ENCODE results near the gene TBX6.

The TBX6 gene

DNA sequence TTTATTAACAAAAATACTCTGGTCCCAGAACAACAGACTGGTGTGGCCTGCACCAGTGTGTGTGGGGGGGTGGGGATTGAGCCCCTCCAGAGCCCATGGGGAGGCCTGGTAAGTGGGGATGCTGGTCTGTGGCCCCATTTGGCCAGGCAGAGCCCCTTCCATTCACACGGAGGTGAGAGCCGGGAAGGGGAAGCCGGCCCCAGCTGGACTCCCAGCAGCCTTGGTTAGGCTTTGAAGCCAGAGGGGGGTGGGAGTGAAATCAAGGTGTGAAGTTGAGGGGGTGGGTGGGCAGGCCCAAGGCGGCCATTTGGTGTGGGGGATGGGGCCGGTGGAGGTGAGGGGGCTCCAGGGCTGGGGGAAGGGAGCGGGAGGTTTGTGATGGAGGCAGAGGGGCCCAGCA is 5.9 kb downstream of the TBX6 start:
- no peak for DNase-seq

DNA sequence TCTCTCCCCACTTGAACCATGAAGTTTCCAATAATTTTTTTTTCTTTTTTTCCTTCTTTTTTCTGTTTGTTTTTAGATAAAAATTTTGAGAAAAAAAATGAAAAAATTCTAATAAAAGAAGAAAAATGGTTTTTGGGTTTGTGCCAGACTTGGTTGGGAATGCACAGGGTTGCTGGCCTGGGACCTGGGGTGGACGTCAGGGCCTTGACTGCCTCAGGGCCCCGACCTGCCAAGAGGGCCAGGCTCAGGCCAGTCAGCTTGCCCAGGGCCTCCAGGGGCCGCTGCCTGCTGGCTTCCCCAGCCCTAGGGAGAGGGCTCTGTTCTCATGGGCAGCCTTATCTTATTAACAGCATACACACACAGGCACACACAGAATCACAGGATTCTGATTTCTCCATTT is 6.5 kb downstream of the TBX6 start:
- DNase-seq = no peak

DNA sequence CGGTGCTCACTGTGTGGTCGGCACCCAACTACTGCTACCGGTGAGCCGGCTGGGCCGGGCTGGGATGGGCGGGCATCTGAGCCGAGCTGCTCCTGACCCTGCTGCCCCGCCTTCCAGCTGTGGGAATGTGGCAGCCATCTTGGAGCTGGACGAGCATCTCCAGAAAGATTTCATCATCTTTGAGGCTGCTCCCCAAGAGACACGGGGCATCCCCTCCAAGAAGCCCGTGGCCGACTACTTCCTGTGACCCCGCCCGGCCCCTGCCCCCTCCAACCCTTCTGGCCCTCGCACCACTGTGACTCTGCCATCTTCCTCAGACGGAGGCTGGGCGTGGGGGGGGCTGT is 6.9 kb downstream of the TBX6 start:
- DNase-seq = no peak

DNA sequence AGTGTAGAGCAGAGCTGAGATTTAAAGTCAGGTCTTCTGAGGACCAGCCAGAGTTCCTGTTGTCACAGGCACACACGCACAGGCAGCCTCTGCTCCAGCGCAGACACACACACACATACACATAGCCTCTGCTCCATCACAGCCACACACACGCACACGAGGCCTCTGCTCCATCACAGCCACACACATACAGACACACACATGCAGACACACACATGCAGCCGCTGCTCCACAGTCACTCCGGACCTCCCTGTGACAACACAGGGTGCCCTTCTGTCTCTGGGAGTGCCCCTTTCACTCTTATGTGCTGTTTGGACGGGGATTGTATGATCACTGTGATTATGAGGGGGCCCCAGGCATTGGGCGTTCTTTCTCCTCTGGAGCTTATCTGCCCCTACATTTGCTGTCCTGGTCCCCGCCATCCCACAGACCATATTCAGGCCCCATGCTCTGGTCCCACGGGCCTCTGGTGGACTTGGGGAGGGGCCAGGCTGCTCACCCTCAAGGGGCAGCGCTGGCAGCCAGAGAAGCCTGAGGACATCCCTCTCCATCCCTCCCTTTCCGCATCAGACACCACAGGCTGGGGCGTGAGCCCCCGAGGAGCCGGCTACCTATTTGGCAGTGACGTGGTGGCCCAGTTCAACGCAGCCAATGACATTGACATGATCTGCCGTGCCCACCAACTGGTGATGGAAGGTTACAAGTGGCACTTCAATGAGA is 7.5 kb downstream of the TBX6 start:
- no peak for DNase-seq

DNA sequence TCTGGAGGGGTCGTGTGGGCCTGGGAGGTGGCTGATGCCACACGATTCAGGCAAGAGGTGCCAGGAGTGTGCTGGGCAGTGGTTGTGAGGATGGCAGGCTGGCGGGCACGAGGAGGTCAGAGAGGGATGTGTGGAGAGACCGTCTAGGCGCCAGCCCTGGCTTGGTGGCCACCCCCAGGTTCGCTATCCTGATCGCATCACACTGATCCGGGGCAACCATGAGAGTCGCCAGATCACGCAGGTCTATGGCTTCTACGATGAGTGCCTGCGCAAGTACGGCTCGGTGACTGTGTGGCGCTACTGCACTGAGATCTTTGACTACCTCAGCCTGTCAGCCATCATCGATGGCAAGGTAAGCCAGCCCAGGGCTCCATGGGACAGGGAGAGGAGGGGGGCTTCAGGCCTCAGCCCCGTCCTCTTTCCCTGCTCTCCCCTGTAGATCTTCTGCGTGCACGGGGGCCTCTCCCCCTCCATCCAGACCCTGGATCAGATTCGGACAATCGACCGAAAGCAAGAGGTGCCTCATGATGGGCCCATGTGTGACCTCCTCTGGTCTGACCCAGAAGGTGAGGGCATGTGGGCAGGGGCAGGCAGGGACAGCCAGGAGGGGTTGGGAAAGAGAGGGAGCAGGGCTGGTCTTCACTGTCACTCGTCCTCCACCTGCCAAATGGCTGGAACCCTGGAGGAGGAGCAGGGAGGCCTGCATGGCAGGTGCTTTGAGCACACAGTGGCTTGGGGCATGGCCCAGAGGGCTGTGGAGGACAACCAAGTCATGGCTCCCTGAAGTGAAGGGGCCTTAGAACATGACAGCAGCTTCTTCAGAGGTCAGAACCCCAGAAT is 8.3 kb downstream of the TBX6 start:
- DNase-seq = no peak

DNA sequence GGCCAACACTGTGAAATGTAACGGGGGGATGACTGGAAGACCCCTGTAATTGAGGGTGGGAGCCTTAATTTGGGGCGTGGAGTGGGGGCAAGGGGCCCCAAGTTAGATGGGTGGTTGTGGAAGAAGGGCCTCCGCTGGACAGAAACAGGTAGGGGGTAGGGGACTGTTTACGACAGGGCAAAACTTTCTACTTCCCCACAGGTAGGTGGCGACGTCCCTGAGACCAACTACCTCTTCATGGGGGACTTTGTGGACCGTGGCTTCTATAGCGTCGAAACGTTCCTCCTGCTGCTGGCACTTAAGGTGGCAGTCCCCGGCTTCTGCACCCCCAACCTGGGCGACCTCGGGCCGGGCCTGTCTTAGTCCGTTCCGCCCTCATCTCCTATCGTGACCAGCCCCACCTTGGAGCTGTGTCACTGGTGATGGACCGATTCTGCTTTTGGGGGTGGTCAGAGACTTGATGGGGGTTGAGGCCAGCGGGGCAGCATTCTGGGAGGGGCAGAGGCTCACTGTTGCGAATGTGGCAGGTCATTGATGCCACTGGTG is 9.1 kb downstream of the TBX6 start:
- DNase-seq = no peak

DNA sequence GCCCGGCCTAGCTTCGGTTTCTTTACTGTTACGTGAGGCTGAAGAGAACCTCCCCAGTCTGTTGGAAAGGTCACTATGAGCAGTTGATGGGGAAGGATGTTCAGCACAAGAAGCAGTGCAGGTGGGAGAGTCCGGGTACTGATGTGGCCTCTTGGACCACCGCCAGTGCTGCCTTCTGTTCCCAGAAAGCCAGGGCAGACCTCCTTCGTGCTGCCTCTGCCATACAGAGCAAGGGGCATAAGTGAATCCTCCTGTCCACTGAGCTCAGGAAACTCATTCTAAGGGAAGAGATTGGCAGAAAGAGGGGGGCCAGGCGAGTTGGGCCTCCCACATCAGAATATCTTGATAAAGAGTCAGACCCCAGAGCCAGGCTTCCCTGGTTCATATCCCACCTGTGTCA is 12.2 kb downstream of the TBX6 start:
- DNase-seq = no peak

DNA sequence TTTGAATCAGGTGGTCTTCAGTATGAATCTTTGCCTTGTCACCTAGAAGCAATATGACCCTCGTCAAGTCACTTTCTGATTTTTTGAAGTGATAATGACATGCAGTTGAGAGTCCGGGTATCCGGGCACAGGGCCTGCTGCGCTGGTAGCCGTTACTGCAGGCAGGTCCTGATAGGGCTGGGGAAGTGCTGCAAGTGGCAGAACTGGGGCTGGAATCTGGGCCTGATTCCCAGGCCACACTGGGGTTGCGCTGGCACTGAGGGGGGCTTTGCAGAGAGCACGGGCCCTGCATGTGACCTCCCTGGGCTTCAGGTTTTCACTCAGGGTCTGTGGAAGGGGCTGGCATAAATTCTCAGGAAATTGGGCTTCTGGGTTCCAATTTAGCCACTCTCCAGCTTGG is 13.0 kb downstream of the TBX6 start:
- DNase-seq = no peak

DNA sequence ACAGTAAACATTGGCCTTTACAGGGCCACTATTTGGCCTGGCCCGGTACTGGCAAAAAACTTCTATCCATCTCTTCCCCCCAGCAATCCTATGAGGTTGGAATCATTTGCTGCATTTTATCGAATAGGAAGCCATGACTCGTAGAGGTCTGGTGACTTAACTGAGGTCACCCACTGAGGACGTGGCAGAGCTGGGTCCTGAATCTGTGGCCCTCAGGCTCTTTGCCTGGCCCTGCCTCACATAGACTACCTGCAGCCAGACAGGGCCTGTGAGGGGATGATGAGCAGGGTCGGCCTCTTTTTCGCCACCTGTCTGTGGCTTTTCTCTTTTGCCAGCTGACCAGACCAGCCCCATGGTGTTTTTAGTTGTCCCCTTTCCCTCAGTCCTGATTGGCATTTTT is 14.1 kb downstream of the TBX6 start:
- DNase-seq = peak; percentile 61

DNA sequence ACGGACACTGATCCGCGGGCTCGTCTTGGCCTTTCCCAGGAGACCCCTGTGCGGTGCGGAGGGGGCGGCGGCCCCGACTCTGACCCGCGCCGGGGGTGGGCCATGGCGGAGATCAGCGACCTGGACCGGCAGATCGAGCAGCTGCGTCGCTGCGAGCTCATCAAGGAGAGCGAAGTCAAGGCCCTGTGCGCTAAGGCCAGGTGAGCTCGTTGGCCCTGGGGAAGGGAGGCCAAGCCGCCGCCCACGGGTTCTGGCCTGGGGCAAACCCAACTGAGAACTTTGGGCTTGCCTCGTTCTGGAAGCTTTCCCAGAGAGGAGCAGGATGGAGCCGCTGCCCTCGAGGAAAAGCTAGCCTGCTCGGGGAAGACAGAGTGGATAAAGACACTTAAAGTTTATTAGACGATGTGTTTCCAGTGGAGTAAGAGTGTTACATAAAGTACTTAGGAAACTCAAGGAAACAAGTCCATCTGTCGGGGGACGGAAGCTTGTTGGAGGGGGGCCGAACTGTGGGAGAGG is 15.4 kb downstream of the TBX6 start:
- DNase-seq = no peak

DNA sequence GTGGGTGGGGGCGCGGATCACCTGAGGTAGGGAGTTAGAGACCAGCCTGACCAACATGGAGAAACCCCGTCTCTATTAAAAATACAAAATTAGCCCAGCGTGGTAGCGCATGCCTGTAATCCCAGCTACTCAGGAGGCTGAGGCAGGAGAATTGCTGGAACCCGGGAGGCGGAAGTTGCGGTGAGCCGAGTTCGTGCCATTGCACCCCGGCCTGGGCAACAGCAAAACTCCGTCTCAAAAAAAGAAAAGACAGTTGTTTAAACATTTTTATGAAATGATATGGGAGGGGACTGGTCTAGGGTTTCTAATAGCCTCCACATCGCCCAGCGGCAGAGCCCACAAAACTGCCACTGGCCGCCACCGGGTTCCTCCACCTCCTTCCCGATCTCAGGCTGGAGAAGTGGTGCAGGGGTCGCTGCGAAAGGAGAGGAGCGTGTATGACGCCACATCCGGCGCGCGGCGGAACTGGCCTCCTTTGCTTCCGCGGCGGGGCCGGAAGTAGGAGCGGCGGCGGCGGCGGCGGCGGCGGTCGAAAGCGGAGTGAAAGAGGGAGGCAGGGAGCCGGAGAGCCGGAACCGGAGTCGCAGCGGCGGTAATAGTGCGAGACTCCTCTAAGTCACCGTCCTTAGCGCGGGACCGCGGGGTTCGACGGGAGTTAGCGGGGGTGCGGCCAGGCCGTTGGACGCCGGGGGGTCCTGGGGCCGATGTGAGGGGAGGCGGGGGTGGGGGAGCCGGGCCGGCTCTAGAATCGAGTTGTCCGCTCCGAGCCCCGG is 16.0 kb downstream of the TBX6 start, which contains the start of gene PPP4C:
PPP4C (plus strand) TSS at position 492 of the 773 bp plus-strand sequence. CDS start 384 bp downstream, outside the sequence.
- peak; percentile 91 for DNase-seq

DNA sequence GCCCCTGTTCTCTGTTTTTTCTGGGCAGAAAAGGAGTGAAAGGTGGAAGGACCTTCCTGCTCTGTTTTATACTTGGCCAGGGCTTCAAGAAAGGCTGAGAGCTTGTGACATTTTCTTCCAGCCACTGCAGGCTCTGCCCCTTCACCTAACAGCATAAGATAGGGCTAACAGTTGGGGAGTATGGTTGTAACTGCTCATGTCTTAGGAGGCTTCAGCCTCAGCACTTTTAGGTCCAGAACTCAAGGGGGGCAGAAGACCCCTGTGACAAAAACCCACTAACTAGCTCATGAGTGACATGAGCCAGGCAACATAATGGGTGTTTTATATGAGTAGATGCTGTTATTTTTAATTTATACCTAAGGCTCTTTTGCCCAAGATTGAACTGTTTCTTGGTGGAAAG is 21.2 kb downstream of the TBX6 start:
- DNase-seq = no peak

DNA sequence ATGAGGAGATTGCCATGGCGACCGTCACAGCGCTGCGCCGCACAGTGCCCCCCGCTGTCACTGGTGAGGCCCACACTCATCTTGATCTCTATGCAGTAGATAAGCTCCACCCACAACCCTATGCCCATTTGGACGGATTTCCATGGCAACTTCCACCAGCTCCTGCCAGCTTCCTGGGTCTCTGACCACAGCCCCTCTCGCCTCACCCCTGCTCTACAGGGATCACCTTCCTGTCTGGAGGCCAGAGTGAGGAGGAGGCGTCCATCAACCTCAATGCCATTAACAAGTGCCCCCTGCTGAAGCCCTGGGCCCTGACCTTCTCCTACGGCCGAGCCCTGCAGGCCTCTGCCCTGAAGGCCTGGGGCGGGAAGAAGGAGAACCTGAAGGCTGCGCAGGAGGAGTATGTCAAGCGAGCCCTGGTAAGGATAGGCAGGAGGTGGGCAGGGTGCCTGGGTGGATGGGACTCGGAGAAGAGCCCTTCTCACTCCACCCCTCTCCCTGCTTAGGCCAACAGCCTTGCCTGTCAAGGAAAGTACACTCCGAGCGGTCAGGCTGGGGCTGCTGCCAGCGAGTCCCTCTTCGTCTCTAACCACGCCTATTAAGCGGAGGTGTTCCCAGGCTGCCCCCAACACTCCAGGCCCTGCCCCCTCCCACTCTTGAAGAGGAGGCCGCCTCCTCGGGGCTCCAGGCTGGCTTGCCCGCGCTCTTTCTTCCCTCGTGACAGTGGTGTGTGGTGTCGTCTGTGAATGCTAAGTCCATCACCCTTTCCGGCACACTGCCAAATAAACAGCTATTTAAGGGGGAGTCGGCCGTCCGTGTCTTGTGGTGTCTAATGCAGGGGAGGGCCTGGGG is 21.9 kb downstream of the TBX6 start:
- no peak for DNase-seq

DNA sequence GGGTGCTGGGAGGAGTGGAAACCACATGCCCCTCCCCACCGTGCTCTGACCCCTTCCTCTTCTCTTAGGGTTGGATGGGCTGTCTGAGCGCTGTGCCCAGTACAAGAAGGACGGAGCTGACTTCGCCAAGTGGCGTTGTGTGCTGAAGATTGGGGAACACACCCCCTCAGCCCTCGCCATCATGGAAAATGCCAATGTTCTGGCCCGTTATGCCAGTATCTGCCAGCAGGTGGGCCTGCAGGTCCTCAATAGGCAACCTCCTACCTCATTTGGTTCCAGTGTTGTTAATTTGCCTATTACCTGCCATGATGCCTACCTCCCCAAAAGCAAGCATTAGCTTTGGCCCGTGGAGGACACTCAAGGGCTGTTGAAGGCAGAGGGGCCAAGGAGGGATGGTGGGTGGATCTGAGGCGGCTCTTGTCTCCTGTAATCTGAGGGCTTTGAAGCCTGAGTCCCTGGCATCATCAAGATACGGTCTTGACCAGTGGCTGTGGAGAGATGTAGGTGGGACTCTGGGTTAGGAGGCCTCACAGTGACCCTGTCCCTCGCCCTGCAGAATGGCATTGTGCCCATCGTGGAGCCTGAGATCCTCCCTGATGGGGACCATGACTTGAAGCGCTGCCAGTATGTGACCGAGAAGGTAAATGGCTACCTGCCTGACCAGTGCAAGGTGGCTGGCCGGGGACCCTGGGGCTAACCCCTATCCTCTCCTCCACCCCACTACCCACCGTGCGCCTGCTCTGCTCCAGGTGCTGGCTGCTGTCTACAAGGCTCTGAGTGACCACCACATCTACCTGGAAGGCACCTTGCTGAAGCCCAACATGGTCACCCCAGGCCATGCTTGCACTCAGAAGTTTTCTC is 22.7 kb downstream of the TBX6 start:
- no peak for DNase-seq

DNA sequence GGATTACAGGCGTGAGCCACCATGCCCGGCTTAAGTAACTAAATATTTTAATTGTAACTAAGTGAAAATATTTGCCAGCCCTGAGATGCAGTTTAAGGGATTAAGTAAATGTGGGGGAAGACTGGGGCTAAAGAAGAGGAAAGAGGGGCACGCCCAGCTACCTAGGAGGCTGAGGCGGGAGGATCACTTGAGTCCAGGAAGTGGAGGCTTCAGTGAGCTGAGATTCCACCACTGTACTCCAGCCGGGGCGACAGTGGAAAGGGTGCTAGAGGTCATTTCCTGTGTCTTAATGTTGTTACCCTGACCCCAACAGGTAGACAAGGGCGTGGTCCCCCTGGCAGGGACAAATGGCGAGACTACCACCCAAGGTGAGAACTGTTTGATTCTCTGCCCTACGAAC is 23.4 kb downstream of the TBX6 start:
- DNase-seq = no peak

DNA sequence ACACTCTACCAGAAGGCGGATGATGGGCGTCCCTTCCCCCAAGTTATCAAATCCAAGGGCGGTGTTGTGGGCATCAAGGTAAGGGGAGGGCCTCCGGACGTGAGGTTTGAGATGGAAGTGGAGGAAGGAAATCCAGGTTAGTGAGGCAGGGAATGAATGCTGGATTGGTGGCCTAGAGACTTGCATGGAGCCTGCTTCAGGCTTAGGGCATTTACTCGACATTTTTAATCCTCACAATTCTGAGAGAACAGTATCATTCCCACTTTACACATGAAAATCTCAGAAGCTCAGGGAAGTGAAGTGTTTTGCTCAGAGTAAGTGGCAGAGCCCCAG is 24.2 kb downstream of the TBX6 start:
- no peak for DNase-seq

DNA sequence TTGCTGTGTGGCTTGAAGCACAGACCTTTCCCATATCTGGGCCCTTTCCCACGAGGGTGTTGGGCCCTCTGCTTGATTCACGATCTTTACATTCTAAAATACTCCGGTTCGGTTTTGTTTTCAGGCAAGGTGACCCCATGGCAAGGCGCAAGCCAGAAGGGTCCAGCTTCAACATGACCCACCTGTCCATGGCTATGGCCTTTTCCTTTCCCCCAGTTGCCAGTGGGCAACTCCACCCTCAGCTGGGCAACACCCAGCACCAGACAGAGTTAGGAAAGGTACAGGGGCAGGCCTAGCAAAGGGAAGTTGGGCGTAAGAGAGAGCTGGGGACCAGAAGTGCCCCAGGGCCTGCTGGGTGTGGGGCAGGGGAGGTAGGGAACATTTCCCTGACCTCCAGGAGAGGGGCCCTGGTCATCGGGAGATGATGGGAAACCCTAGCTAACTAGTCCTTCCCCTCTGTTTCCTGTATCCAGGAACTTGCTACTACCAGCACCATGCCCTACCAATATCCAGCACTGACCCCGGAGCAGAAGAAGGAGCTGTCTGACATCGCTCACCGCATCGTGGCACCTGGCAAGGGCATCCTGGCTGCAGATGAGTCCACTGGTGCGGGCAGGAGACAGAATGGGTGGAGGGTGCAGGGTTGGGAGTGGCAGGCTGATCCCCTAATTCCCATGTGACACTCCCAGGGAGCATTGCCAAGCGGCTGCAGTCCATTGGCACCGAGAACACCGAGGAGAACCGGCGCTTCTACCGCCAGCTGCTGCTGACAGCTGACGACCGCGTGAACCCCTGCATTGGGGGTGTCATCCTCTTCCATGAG is 24.8 kb downstream of the TBX6 start:
- no peak for DNase-seq

DNA sequence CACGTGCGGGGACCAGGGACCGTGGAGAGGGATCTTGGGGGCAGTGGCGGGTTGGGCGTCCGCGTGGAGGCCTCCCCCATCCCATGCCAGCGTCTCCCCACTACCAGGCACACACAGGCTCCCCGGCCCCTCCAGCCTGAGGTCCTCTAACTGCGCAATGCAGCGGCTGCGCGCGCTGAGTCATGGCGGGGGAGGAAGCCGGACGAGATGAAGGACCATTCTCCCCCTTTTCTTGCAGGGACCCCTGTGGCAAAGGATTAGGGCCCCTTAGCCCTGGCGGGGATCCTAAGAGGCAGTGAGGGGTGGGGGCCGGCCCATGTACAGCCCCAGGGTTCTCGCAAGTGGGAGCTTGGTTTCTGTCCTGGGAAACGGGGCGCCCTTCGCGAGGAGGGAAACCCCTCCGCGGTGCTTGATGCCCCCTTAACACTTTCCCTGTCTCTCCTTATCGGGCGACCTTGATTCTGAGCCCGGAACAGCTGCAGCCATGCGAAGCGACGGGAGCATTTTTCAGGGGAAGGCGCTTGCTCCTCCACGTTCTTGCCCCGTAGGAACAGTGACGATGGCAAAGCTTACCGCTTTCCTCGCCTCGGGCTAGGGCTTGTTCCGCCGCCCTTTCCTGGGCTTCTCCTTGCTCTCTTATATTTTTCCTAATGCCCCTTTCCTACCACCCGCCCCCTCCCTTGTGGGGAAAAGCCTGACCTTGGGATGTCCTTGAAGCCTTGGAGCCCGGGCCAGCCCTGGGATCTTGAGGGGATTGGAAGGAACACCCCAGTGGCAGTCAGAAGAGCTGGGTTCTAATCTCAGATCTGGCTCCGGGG is 25.6 kb downstream of the TBX6 start:
- DNase-seq = peak; percentile 65

All from EL (cell line).